Retinal pigment epithelial cell (primary cell): ENCODE data around the gene PARP9.

Experiments
- DNase-seq: peaks from one replicate; pipeline ENCODE4 v3.0.0-alpha.2; 2010; ENCODE audit warnings: low read depth
- H3K4me3 ChIP-seq: 2 replicates; pipeline ENCODE4 v1.5.1; 2011; ENCODE audit warnings: mild to moderate bottlenecking, low read length, control low read depth, moderate library complexity
- TF ChIP-seq, protein P1 (sequence below): conservative IDR thresholded peaks from 2 replicates; pipeline ENCODE4 v1.5.1; 2011; ENCODE audit warnings: low read depth, low read length, control low read depth, inconsistent platforms

Gene PARP9

DNA sequence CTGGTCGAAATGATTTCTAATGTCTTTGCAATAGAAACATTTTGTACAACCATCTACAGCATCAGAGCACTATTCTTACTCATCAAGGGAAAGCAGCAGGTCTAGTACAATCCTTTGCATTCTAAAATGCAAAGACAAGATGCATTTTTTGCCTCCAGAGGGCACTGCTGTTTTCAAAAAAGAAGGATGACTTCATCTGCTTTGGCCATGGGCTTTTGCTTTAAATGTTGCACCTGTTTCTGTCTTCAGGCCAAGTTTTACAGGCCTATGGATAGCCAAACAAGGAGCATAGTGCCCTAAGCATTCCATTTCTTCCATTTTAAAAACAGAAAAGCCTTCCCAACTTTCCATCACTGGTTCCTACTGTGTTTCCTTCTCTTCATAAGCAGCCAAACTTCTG lies 3.4 kb downstream of the PARP9 start:
- no peak for DNase-seq
- TF ChIP-seq, protein P1, sequence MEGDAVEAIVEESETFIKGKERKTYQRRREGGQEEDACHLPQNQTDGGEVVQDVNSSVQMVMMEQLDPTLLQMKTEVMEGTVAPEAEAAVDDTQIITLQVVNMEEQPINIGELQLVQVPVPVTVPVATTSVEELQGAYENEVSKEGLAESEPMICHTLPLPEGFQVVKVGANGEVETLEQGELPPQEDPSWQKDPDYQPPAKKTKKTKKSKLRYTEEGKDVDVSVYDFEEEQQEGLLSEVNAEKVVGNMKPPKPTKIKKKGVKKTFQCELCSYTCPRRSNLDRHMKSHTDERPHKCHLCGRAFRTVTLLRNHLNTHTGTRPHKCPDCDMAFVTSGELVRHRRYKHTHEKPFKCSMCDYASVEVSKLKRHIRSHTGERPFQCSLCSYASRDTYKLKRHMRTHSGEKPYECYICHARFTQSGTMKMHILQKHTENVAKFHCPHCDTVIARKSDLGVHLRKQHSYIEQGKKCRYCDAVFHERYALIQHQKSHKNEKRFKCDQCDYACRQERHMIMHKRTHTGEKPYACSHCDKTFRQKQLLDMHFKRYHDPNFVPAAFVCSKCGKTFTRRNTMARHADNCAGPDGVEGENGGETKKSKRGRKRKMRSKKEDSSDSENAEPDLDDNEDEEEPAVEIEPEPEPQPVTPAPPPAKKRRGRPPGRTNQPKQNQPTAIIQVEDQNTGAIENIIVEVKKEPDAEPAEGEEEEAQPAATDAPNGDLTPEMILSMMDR: peak; percentile 70
- no peak overlapping the region for H3K4me3 ChIP-seq

- no peak for DNase-seq
- no peak overlapping the region for H3K4me3 ChIP-seq
- TF ChIP-seq, protein P1: no peak
These were observed 4.2 kb downstream of the PARP9 start for GRCh38 chr3:122559906-122560305.

- no peak for DNase-seq
- H3K4me3 ChIP-seq: no peak overlapping the region
- TF ChIP-seq, protein P1: no peak
These were observed 5.5 kb downstream of the PARP9 start for GRCh38 chr3:122558605-122559004.

- no peak for DNase-seq
- TF ChIP-seq, protein P1: no peak
- no peak overlapping the region for H3K4me3 ChIP-seq
These were observed 6.7 kb downstream of the PARP9 start for GRCh38 chr3:122557356-122557755.

GRCh38 chr3:122555275-122556071 lies 8.6 kb downstream of the PARP9 start:
- H3K4me3 ChIP-seq: no peak overlapping the region
- DNase-seq: no peak
- TF ChIP-seq, protein P1: no peak

DNA sequence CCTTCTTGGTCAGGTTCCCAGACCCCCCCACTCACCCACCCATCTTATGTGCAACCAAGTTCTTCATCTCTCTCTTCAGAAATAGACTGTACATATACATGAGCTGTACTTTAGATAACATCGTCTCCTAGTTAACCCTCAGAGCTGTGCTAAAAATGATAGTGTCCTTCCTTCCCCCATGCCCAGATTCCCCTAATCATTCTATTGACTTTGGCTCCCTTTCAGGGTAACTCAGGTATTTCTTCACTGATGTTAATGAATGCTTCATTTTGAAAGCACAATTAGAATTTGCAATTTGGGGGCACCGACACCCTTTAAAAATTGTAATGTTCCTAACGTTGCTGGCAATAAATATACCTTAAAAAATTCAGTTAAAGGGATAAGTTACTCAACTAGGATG lies 10.9 kb downstream of the PARP9 start:
- no peak overlapping the region for H3K4me3 ChIP-seq
- no peak for DNase-seq
- TF ChIP-seq, protein P1: no peak

DNA sequence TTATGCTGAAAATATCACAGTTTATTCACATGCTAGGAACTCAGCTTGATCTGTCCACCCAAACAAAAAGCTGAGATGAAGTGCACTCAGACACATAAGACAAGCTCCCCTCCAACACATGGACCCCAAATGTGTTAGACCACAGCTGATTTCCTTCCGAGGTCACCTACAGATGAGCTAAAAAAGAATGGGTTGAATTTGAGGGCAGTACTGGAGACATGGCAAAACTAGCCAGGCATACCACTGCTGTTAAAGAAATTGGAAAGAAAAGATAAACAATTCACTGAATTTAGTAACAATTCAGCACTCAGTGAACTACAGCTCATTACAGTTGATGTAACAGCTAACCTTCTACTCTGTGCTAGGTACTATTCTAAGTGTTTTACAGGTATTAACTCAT lies 15.5 kb downstream of the PARP9 start:
- TF ChIP-seq, protein P1: no peak

More for the DNA sequence above, 15.5 kb downstream of the PARP9 start:
- H3K4me3 ChIP-seq: no peak overlapping the region
- DNase-seq: no peak
